HT1080 (cell line): Measurements from ENCODE around the gene GPRC5B. TPM values are rescaled to one million over a fixed set of nuclear protein-coding genes. Genes with fewer than 3 reads are reported as not detected.

Experiments
- DNase-seq: peaks from one replicate; pipeline ENCODE4 v3.0.0-alpha.2; 2015; ENCODE audit warnings: low read depth
- polyA plus RNA-seq, 2 experiments: library from polyadenylated mRNA; depleted of rRNA; stranded (reverse); fragments of >200 nt; gene quantifications; 2 replicates each; pipeline ENCODE4 v1.2.3, GENCODE V29; 2015
- total RNA-seq: library from RNA; depleted of rRNA; stranded (reverse); fragments of >200 nt; shearing (Covaris generic); gene quantifications from 2 replicates; pipeline ENCODE4 v1.2.3, GENCODE V29; 2014; rRNA removed

The GPRC5B gene, protein sequence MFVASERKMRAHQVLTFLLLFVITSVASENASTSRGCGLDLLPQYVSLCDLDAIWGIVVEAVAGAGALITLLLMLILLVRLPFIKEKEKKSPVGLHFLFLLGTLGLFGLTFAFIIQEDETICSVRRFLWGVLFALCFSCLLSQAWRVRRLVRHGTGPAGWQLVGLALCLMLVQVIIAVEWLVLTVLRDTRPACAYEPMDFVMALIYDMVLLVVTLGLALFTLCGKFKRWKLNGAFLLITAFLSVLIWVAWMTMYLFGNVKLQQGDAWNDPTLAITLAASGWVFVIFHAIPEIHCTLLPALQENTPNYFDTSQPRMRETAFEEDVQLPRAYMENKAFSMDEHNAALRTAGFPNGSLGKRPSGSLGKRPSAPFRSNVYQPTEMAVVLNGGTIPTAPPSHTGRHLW
- 1.2 and 2.7 TPM in 2 replicates for total RNA-seq
- 1.3 and 1.7 TPM in 2 replicates for polyA plus RNA-seq (2015; cell fraction: cytosol; rRNA removed)
- polyA plus RNA-seq (2015; cell fraction: nucleus; rRNA removed) = 2.2 and 3.1 TPM in 2 replicates

DNA sequence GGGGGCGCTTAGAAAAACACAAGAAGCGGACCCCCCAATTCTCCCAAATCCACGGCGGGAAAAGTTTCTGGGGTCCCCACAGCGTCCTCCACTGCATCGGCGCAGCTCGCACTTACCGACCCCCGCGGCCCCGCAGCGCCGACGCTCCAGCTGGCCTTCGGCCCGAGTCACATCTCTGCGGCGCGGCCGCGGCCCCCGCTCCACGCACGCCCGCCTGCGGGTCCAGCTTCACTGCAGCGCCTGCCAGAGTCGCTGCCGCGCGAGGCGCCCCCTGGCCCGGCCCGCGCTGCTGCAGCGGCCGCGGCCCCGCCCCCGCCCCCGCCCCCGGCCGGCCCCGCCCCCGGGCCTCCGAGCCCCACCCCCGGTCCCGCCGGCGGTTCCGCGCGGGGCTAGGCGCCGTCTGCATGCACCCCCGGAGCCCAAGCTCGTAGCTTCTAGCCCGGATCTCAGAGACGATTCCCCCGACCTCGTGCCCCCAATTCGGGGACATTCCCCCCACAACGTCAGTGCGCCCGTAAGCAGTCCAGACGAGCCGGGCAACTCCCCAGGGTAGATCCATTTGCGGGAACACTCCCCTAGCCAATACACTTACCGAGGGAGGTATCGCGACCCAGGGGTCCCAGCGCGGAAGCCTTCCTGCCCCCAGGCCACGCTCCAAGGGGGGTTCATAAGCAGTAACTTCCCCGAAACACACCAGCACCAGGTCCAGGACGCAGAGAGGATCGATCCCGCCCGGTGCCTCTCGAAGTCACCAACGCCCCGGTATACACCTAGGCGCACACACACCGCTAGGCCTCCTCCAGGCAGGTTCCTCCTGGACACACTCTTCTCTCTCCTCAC lies at the start of gene GPRC5B:
Gene GPRC5B, minus strand, starts transcription at position 238 of the 840 bp plus-strand sequence. CDS start 12,003 bp downstream, outside the sequence.
- DNase-seq = no peak

DNA sequence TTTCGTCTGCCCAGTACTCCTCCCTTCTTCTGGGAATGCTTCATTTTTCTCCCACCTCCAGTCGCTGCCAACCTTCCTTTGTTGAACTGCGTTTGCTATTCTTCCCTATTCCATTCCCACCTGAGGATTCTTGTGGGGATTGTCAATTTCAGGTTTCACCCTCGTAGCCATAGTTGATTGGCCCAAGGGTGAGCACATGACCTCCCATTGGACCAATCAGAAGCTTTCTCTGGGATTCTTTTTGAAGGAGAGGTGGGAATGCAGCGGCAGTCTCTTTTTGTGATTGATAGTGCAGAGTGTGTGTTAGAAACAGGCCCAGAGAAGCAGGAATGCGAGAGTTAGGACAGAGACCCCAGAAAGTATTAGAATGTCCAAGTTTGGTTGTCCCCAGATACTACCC lies 49.1 kb upstream of the GPRC5B start:
- DNase-seq = no peak

DNA sequence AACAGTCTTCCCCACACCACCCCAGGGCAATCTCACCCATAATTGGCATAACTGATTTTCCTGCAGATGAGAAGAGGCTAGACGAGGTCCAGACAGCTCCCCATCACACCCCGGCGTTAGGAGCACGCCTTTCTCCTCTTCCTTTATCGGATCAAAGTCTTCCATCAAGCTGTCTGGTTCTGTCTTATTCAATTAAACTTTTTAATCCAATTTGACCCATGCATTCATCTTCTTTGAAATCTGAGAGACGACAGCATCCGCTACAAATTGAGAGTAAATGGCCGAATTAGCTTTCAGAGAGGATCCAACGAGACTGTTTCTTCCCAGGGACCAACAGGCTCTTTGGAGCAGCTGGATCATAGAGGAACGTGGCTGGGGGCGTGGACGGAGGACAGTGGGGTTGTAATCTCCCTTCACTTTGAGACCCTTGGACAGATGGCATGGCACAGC lies 44.4 kb upstream of the GPRC5B start:
- no peak for DNase-seq

DNA sequence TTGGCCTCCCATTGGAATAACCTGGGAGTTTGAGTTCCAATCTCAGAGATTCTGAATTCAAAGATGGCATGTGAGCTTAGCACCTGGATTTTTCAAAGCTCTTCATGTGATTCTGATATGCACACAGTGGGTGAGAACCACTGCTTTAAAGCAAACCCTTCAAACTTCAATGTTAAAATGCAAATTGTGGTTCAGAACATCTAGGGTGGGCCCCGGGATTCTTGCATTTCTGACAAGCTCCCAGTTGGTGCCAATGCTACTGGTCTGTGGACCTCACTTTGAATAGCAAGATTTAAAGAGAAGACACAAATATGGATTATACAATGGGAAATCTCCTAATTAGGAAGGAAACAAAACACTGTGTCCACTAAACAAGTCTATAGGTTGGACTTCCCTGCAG lies 43.8 kb upstream of the GPRC5B start:
- DNase-seq = no peak

DNA sequence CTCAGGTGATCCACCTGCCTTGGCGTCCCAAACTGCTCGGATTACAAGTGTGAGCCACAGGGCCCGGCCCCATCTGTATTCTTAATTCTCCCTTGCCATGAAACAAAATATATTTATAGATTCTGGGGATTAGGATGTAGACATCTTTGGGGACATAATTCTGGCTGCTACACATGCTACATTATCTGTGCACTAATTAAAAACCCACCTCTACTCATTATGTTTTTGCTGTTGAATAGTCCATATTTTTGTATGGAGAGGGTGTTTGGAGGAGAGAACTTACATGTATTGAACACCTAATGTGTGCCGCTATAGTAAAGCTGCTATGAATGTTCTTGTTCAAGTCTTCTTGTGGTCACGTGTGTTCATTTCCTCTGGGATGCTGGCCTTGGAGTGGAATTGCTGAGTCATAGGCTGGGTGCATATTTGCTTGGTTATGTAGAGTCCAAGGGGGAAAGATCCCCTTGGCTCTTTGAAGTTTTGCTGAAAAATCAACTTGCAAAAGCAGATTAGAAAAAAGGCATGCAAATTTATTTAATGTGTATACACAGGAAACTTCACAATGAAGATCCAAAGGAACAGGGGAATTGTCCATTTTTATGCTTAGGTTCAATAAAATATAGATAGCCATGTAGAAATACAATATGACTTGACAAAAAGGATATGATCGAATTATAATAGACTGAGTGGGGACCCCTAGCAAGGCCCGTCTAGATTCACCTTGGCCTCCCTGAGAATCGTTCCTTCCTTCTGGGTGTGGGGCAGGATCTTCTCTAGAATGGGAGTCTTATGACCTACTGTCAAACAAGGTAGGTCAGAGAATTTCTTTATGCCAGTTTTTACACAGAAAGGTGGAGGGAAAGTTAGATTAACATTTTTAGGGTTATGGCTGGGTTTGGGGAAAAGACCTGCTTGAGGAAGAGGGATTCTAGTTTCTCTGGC lies 42.1 kb upstream of the GPRC5B start:
- peak; percentile 82 for DNase-seq

DNA sequence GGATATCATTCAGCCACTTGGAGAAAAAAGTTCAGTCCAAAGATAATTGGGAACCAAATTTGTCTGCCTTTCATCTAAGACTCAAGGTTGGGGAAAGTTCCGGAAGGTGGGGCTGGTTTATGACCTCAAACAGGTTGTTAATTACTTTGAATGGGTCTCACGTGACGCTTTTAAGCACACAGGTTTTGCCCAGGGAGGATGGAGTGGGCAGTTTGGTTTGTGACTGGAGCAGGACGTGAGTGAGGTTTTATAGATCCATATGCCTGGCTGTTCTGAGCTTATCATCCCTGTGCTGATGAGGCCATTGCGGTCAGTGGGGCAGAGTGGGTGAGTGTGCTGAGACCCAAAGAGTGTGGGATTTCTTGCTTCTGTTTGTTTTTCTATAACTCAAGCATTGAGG lies 38.7 kb upstream of the GPRC5B start:
- DNase-seq = no peak

DNA sequence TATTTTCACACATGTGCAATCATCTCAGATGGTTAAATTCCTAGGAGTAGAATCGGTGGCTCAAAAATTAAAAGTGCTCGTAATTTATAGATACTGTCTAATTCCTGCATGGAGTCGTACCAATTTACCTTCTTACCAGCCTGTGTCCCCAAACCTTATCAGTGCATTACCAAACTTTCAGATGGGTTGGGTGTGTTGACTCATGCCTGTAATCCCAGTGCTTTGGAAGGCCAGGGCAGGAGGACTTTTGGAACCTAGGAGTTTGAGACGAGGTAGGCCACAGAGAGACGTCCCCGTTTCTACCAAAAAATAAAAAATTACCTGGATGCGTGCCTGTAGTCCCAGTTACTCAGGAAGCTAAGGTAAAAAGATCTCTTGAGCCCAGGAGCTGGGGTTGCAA lies 34.5 kb upstream of the GPRC5B start:
- no peak for DNase-seq

DNA sequence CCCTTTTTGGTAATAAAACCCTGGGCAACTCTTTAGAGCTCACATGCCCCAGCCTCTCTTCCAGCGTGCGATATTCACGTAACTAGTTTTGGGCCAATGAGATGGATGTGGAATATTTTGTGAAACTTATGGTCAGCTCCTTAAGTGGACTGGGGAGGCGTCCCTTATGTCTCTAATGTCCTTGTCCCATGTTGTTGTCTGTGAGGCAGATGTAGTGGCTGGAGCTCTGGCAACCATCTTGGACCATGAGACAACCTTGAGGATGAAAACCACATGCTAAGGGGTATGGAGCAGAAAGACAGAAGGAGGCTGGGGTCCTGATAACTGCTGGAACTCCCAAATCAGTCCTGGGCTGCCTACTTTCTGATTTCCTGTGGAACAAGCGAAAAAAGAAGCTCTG lies 31.4 kb upstream of the GPRC5B start:
- no peak for DNase-seq

DNA sequence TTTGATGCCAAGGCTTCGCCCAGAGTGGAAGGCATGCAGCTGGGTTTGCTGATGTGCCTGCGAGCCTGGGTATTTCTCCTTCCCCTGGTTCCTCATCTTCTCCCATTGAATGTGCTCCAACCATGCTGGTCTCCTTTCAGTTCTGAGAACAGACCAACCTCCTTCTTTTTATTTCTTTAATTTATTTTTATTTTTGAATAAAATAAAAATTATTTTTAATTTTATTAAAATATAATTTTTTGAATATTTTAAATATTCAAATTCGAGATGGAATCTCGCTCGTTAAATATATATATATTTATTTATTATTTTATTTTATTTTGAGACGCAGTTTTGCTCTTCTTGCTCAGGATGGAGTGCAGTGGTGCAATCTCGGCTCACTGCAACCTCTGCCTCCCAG lies 30.2 kb upstream of the GPRC5B start:
- DNase-seq = no peak

DNA sequence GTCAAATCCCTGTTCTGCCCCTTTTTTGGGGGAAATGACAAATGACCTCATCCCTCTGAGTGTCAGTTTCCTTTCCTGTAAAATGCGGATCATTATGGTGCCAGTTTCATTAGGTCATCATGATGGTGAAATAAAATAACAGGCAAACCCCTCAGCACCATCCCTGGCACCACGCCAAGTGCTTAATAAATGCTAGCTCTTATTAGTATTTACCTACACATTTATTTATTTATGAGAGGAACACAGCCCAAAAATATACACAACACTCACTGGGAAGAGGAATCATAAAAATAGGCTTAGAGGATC lies 28.6 kb upstream of the GPRC5B start:
- no peak for DNase-seq

DNA sequence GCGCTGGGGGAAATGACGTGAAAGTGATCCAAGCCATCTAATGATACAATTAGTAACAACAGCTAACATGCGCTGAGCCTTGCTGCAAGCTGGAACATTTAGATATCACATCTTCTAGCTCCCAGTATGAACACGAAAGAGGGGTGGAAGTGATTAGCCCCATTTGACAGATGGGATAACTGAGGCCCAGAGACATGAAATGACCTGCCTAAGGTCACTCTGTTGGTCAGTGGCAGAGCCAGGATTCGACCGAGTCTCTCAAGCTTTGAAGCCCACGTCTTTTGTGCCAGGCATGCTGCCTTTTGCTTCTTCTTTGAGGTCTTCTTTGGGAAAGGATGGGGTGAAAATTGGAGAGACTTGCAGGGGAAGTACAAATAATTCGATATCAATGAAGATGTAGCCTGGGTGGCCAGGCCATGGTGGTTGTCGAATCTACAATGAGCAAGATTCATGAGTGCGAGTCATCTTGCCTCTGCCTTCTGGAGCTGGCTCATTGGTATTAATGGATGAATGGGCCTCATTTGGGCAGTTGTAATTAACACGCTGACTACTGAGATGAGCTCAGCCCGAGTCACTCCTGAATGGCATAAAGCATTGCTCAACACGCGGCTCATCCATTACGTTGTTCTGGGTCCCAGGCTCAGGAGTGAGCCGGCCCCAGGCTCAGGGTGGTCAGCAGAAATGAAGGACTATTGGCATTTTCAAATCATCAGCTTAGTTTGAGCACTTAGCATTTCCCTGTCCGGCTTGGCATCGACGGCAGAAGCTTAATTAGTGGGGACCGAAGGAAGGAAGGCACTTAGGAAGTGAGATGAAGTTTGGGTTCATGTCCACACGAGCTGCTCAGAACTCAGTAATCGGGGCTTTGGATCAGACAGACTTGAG lies 28.0 kb upstream of the GPRC5B start:
- peak; percentile 46 for DNase-seq

DNA sequence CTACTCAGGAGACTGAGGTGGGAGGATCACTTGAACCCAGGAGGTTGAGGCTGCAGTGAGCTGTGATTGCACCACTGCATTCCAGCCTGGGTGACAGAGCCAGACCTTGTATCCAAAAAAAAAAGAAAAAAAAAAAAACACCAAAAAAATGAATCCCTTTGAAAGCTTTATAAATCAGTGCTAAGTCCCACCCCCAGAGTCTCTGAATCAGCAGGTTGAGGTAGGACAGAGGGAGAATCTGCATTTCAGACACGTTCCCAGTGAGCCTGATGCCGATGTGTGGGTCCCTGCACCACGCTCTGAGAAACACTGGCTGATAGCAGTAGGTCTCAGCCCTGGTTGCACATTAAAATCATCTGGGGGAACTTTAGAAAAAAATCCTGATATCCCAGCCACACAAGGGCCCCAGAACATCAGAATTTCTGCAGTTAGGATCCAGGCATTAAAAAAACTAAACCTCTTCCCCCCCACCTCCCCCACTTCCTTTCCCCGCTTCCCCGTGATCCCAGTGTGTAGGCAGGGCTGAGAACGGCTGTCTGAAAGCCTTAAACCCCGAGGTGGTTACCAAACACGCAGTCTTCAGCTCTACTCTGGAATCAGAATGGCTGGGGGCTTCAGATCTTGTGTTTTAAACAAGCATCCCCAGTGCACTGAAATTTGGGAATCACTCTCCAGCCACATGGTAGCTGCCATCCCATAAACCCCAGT lies 27.3 kb upstream of the GPRC5B start:
- no peak for DNase-seq

DNA sequence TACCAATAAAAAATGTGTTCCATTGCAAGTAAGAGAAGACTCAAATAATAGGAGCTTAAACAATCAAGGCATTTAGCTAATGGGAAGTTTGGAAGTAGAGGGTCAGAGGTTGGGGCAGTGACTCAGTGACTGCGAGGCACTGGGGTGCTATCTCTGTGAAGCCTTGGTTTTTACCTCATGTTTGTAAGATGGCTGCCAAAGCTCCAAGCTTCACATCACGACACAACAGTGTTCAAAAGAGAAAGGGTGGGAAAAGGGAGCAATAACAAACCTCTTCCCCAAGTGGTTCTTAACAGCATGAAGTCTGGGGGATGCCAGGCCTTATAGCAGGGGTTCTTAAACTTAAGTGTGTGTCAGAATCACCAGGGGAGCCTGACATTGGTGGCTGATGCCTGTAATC lies 26.6 kb upstream of the GPRC5B start:
- DNase-seq = no peak

DNA sequence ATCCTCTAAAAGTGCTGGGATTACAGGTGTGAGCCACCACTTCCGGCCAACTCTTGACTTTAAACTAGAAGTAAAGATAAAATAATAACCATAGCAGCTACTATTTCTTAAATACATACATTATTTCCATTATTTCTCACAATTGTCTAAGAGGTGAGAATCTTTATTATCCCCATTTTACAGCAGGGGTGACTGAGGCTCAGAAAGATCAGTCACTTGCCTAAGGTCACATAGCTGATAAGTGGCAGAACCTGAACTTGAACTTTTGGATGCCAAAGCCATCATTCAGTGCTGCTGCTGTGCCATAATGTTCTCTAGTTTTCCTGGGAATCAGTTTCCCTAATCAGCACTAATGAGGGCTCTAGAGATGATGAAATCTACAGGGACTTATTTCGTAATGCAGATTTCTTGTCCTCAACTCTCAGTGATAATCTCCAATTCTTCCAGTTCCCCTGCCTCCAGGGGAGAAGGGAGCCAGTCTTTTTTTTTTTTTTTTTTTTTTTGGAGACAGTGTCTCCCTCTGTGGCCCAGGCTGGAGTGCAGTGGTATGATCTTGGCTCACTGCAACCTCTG lies 25.2 kb upstream of the GPRC5B start:
- DNase-seq = no peak

DNA sequence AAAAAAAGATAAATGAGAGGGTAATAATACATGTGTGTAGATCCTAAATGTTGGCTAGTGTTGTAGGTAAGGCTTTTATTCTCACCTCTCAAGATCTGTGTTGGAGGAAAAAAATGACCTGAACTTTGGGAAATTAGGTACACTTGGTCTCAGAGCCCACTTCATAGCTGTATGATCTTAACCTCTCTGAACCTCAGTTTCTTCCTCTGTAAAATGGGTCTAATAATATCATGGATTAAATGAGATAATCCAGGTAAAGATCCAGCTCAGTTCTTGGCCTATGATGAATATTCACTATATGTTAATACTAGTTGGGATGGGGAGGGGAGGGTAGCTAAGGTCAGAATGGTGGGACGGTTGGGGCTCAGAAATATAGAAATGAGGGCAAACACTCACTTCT lies 24.3 kb upstream of the GPRC5B start:
- no peak for DNase-seq

DNA sequence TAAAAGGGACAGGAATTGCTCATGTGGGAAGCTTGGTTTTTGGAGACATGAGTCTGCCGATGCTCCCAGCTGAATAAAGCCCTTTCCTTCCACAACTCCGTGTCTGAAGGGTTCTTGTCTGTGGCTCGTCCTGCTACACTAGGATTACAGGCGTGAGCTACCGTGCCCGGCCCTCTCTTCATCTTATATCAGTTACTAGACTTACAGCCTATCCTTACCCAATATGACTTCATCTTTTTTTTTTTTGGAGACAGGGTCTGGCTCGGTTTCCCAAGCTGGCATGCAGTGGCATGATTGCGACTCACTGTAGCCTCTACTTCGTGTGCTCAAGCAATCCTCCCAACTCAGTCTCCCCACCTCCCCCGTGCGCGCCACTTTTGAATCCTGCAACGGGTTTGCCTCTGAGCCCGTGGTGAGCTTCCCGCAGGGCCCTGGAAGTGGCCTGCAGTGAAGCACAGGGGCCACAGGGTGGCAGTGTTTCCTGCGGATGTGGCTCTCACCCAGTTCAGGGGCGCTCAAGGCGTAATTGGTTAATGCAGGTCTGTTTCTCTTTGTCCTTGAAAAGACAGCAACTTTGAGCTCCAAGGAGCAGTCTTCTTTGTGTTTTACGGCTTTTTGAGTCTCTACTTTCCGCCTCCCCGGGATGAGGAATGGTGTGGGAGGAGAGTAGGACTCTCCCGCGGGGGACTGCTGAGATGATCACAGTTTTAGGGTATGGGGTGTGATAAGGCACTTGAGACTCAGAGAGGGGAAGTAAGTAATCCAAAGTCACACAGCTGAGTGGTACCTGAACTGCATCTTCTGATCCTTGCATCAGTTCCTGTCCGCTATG lies 22.7 kb upstream of the GPRC5B start:
- DNase-seq = peak; percentile 70

DNA sequence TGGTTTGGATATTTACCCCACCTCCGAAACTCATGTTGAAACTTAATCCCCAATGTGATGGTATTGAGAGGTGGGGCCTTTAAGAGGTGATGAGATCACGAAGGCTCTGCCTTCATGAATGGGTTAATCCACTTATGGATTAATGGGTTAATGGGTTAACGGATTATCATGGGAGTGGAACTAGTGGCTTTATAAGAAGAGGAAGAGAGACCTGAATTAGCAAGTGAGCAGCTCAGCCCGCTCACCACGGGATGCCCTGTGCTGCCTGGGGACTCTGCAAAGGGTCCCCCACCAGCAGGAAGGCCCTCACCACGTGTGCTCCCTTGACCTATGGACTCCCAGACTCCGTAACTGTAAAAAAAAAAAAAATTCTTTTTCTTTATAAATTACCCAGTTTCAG lies 16.5 kb upstream of the GPRC5B start:
- no peak for DNase-seq

DNA sequence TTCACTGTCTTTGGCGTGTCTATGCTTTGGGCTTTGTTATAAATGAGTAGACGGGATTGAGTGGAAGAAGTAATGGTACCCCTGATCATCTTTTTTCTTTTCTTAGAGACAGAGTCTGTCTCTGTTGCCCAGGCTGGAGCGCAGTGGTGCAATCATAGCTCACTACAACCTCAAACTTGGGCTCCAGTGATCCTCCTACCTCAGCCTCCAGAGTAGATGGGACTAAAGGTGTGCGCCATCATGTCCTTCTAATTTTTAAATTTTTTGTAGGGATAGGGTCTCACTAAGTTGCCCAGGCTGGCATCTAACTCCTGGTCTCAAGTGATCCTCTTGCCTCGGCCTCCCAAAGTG lies 14.9 kb upstream of the GPRC5B start:
- DNase-seq = no peak
